ENCODE data around the gene PSMG2. TPM values are rescaled to one million over a fixed set of nuclear protein-coding genes. Genes with fewer than 3 reads are reported as not detected.

Gene PSMG2
- total and polyA plus RNA-seq, 9 of the 15 experiments (the other 6 are each of a cell fraction or from before 2014, with no cell fraction given) = 59.9 to 271 (median 111) TPM

GRCh38 chr18:12656938-12657683 lies 45.7 kb upstream of the PSMG2 start (continued):
- TF ChIP-seq TRIM25 (IDR thresholded peaks at IDR 0.05; ENCODE audit: borderline replicate concordance) (no peak), ZNF23 (CRISPR knock-in tag; IDR thresholded peaks at IDR 0.05) (no peak), USF1 (CRISPR knock-in tag; IDR thresholded peaks at IDR 0.05) (no peak), XRCC3 (IDR thresholded peaks at IDR 0.05) (no peak), ZNF277 (CRISPR knock-in tag; IDR thresholded peaks at IDR 0.05; ENCODE audit: borderline replicate concordance) (no peak), BRCA1 (IDR thresholded peaks at IDR 0.05) (no peak), BRCA1 (CRISPR knock-in tag; IDR thresholded peaks at IDR 0.05) (no peak), CEBPZ (IDR thresholded peaks at IDR 0.05; ENCODE audit: borderline replicate concordance, low read depth, low read length) (no peak), ZNF707 (CRISPR knock-in tag; conservative IDR thresholded peaks at IDR 0.05) (no peak), NFIX (CRISPR knock-in tag; IDR thresholded peaks at IDR 0.05; ENCODE audit: low read depth) (no peak), SREBF2 (CRISPR knock-in tag; IDR thresholded peaks at IDR 0.05) (no peak), KLF13 (tag; IDR thresholded peaks at IDR 0.05; ENCODE audit: borderline replicate concordance, low read depth) (no peak), ZNF175 (CRISPR knock-in tag; IDR thresholded peaks at IDR 0.05; ENCODE audit: low read depth) (no peak), ELK1 (CRISPR knock-in tag; IDR thresholded peaks at IDR 0.05) (no peak), CBX8 (IDR thresholded peaks at IDR 0.05; ENCODE audit: borderline replicate concordance, extremely low read depth, low read depth, low read length, poor library complexity, severe bottlenecking) (no peak), ZNF75A (CRISPR knock-in tag; IDR thresholded peaks at IDR 0.05) (no peak), ZNF134 (CRISPR knock-in tag; conservative IDR thresholded peaks at IDR 0.05) (no peak)

All from K562 (cell line).